GM12878 (cell line): ENCODE data around the gene APPL2. TPM values are rescaled to one million over a fixed set of nuclear protein-coding genes. Genes with fewer than 3 reads are reported as not detected.

ENCODE experiments used
- ATAC-seq: fragments of 200-7000 bp; cut with Tn5 transposase; 3 replicates; pipeline ENCODE4 v1.9.1; 2020; ENCODE audit warnings: mild to moderate bottlenecking, moderate library complexity
- BruUV-seq: library from RNA; stranded (reverse); fragments of 400-500 nt; replicated peaks from 2 replicates; lab custom pipeline; 2021; lab: Mats Ljungman, UMichigan
- CTCF ChIA-PET: fragments of 300-600 bp; sonication (Branson Sonifier 250); formaldehyde crosslinking; extraction: SDS; loops from one replicate; lab custom pipeline; 2021; ENCODE audit warnings: inconsistent platforms; lab: Yijun Ruan, JAX
- POLR2A ChIA-PET: fragments of 350-600 bp; formaldehyde crosslinking; extraction: SDS; loops from one replicate; lab custom pipeline; 2021; ENCODE audit warnings: inconsistent platforms; lab: Charles Lee
- RAD21 ChIA-PET: fragments of 300-600 bp; sonication (Branson Sonifier 250); formaldehyde crosslinking; loops from one replicate; lab custom pipeline; 2023; ENCODE audit warnings: antibody characterized with exemption; ENCODE audit not compliant: unreplicated experiment; lab: Charles Lee
- SMC1A ChIA-PET: fragments of 300-600 bp; sonication (Branson Sonifier 250); formaldehyde crosslinking; loops from one replicate; lab custom pipeline; 2023; ENCODE audit not compliant: unreplicated experiment, uncharacterized antibody; lab: Charles Lee
- DNase-seq: peaks from one replicate; pipeline ENCODE4 v3.0.0-alpha.2; 2011; ENCODE audit warnings: low read depth, low spot score
- FAIRE-seq: peaks from 3 replicates; lab custom pipeline; 2011; peaks lifted over from hg19 to GRCh38; lab: Jason Lieb, UNC
- H2AFZ ChIP-seq: 2 replicates; pipeline ENCODE4 v1.6.0; 2011; ENCODE audit warnings: low read depth, low read length, control low read depth; ENCODE audit not compliant: control insufficient read depth
- H3K27ac ChIP-seq: 2 replicates; pipeline ENCODE4 v1.5.1; 2011; ENCODE audit warnings: control low read depth; ENCODE audit not compliant: control insufficient read depth, insufficient read depth
- H3K27me3 ChIP-seq, 2 experiments: replicated peaks in 1 of 2; 2 replicates each; pipeline versions ENCODE4 v1.6.0 to v1.6.1; 2011; ENCODE audit warnings: low read length in 1 of 2; ENCODE audit not compliant: control insufficient read depth in 2 of 2, insufficient read depth in 2 of 2
- H3K36me3 ChIP-seq, 2 experiments: 2 replicates each; pipeline ENCODE4 v1.5.1; 2011; ENCODE audit warnings: low read length in 1 of 2; ENCODE audit not compliant: control insufficient read depth in 2 of 2, insufficient read depth in 2 of 2
- H3K4me1 ChIP-seq: 2 replicates; pipeline ENCODE4 v1.6.1; 2011; ENCODE audit warnings: mild to moderate bottlenecking, low read length, moderate library complexity, mixed read lengths; ENCODE audit not compliant: control insufficient read depth, insufficient read depth
- H3K4me2 ChIP-seq: 2 replicates; pipeline ENCODE4 v1.6.0; 2011; ENCODE audit warnings: control low read depth; ENCODE audit not compliant: control insufficient read depth, insufficient read depth
- H3K4me3 ChIP-seq: fragments of 200-600 bp; sonication (generic); 2 replicates; pipeline ENCODE4 v1.5.1; 2016
- H3K79me2 ChIP-seq: 2 replicates; pipeline ENCODE4 v1.6.0; 2011; ENCODE audit warnings: low read length; ENCODE audit not compliant: control insufficient read depth, insufficient read depth
- H3K9ac ChIP-seq: 2 replicates; pipeline ENCODE4 v1.8.0; 2011; ENCODE audit warnings: low read length, control low read depth, mixed read lengths; ENCODE audit not compliant: control insufficient read depth, insufficient read depth
- H3K9me3 ChIP-seq: replicated peaks from 3 replicates; pipeline ENCODE4 v1.5.1; 2011; ENCODE audit warnings: mild to moderate bottlenecking, low read length; ENCODE audit not compliant: control insufficient read depth, insufficient read depth
- H4K20me1 ChIP-seq: 2 replicates; pipeline ENCODE4 v1.6.0; 2011; ENCODE audit not compliant: control insufficient read depth, insufficient read depth
- EZH2 ChIP-seq: IDR thresholded peaks from 2 replicates; pipeline ENCODE4 v1.6.1; 2012; ENCODE audit warnings: low read depth, mild to moderate bottlenecking, control low read depth, inconsistent platforms, low read length, borderline replicate concordance; ENCODE audit not compliant: control insufficient read depth
- JUNB ChIP-seq: IDR thresholded peaks from 2 replicates; pipeline ENCODE4 v1.6.1; 2016; ENCODE audit warnings: antibody characterized with exemption, mild to moderate bottlenecking
- in situ Hi-C: fragments of 300-500 bp; cut with MboI; formaldehyde crosslinking; loops from 9 replicates; pipeline ENCODE4 v1.14.3; 2018; ENCODE audit warnings: mixed read lengths
- intact Hi-C: fragments of 100-400 bp; cut with micrococcal nuclease; formaldehyde crosslinking; loops from one replicate; pipeline ENCODE4 v1.14.2; 2022; ENCODE audit not compliant: unreplicated experiment
- polyA plus RNA-seq, 11 experiments: library from polyadenylated mRNA; depleted of rRNA in 4 of 11; unstranded in 6 of 11; stranded (reverse) in 5 of 11; fragments of >200 nt; fragmentation: Nextera tagmentation in 4 of 11; fragmentation: Illumina TruSeq in 1 of 11; extraction: Ambion mirVana in 4 of 11; extraction: Trizol in 1 of 11; gene quantifications; 1 replicate in 1 of 11; 2 replicates in 10 of 11; pipeline versions ENCODE4 v1.2.1 to v1.2.3, GENCODE V29; 2011 to 2016; ENCODE audit warnings: inconsistent platforms in 2 of 11, missing spikeins in 2 of 11, low read depth in 1 of 11
- total RNA-seq, 4 experiments: library from RNA; depleted of rRNA in 3 of 4; stranded (reverse); fragments of >200 nt in 3 of 4; fragmentation: Illumina TruSeq in 1 of 4; extraction: Trizol in 1 of 4; gene quantifications; 2 replicates each; pipeline versions ENCODE4 v1.2.1 to v1.2.3, GENCODE V29; 2013 to 2021
- TF ChIP-seq, protein P1 (sequence below): IDR thresholded peaks from 2 replicates; pipeline ENCODE4 v1.6.1; 2012; ENCODE audit warnings: mild to moderate bottlenecking, low read depth, low read length
- TF ChIP-seq, protein P2 (sequence below): IDR thresholded peaks from 2 replicates; pipeline ENCODE4 v1.6.1; 2012; ENCODE audit warnings: improper control_type of control experiment, low read depth, low read length; ENCODE audit not compliant: insufficient replicate concordance

The APPL2 gene
- total and polyA plus RNA-seq, 10 of the 15 experiments (the other 5 are each of a cell fraction or from before 2014, with no cell fraction given) = 1.9 to 14.2 (median 7.5) TPM

DNA sequence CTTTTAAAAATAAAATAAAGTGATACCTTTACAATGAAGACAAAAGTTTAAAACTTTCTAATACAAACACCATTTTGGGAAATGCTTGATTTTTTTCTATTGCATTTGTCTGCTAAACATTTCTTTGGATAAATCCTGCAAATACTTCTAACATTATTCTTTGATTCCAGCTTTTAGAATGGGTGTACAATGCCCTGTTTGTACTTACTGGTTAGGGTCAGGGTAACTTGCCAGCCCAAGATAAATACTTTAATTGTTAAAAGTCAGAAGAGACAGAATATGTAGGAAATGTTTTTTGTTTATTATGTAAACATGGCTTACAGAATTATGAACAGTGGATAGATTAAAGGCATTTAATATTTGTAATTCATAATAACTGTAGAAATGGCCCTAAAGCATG lies 68.0 kb downstream of the APPL2 start:
- no peak overlapping the region for H3K4me2 ChIP-seq
- no peak overlapping the region for H3K4me3 ChIP-seq
- no peak for ATAC-seq
- TF ChIP-seq EZH2 (no peak), JUNB (no peak)
- TF ChIP-seq, protein P1, sequence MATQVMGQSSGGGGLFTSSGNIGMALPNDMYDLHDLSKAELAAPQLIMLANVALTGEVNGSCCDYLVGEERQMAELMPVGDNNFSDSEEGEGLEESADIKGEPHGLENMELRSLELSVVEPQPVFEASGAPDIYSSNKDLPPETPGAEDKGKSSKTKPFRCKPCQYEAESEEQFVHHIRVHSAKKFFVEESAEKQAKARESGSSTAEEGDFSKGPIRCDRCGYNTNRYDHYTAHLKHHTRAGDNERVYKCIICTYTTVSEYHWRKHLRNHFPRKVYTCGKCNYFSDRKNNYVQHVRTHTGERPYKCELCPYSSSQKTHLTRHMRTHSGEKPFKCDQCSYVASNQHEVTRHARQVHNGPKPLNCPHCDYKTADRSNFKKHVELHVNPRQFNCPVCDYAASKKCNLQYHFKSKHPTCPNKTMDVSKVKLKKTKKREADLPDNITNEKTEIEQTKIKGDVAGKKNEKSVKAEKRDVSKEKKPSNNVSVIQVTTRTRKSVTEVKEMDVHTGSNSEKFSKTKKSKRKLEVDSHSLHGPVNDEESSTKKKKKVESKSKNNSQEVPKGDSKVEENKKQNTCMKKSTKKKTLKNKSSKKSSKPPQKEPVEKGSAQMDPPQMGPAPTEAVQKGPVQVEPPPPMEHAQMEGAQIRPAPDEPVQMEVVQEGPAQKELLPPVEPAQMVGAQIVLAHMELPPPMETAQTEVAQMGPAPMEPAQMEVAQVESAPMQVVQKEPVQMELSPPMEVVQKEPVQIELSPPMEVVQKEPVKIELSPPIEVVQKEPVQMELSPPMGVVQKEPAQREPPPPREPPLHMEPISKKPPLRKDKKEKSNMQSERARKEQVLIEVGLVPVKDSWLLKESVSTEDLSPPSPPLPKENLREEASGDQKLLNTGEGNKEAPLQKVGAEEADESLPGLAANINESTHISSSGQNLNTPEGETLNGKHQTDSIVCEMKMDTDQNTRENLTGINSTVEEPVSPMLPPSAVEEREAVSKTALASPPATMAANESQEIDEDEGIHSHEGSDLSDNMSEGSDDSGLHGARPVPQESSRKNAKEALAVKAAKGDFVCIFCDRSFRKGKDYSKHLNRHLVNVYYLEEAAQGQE = no peak
- peaks cover 1 to 17% of the 10 kb centered on the region in 2 experiments for H3K36me3 ChIP-seq
- no peak overlapping the region for H3K9ac ChIP-seq
- no peaks in the 10 kb centered on the region for H4K20me1 ChIP-seq
- ChIA-PET CTCF (no interaction called here), POLR2A (no interaction called here), SMC1A (interaction anchor here (1.2 kb wide), 1 partner anchor 32 kb away, joined by 3 read pairs; no protein-coding TSS in a partner anchor), RAD21 (no interaction called here)
- no peak for DNase-seq
- BruUV-seq = no TSS peak
- H3K79me2 ChIP-seq = no peaks in the 10 kb centered on the region
- H3K9me3 ChIP-seq = no peaks in the 10 kb centered on the region
- no peaks in the 10 kb centered on the region for H3K4me1 ChIP-seq
- H2AFZ ChIP-seq = no peak overlapping the region
- intact Hi-C loops (loop anchor here (5.0 kb wide), 1 partner anchor 214 kb away; no protein-coding TSS in a partner anchor), in situ Hi-C loops (no loop called here)
- H3K27me3 ChIP-seq = no peaks in the 10 kb centered on the region
- no peak for FAIRE-seq
- H3K27ac ChIP-seq = no peak overlapping the region

DNA sequence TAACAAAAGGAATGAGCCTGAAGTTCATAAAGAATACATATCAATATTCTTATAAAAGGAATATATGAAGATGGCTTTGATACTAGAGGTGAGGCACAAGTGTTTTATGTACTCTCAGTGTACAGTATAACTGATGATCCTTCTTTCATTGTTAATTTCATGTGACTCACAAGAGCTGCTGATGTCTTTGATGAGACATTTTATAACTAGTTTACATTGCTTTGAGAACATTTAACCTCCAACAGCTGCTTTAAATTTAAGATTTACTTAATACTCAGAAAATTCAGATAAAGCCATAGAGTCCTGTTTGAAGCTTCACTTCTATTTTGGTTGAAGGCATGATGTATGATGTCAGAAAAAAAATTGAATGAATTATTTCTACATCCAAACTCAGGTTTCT lies 68.6 kb downstream of the APPL2 start:
- no peak for FAIRE-seq
- DNase-seq = no peak
- H3K9me3 ChIP-seq = no peaks in the 10 kb centered on the region
- SMC1A ChIA-PET = interaction anchor here (1.2 to 1.7 kb wide), 2 partner anchors 31 to 53 kb away, joined by 3 read pairs; no protein-coding TSS in a partner anchor
- no peaks in the 10 kb centered on the region for H3K27me3 ChIP-seq
- no peak for ATAC-seq
- no peaks in the 10 kb centered on the region for H3K79me2 ChIP-seq
- no peak overlapping the region for H2AFZ ChIP-seq
- no peak overlapping the region for H3K9ac ChIP-seq
- H4K20me1 ChIP-seq = no peaks in the 10 kb centered on the region
- no TSS peak for BruUV-seq
- POLR2A ChIA-PET = no interaction called here
- H3K4me1 ChIP-seq = no peaks in the 10 kb centered on the region
- intact Hi-C loops = loop anchor here (5.0 kb wide), 1 partner anchor 215 kb away; no protein-coding TSS in a partner anchor
- H3K4me2 ChIP-seq = no peak overlapping the region
- RAD21 ChIA-PET = no interaction called here
- CTCF ChIA-PET = no interaction called here
- H3K36me3 ChIP-seq = peaks cover 1 to 17% of the 10 kb centered on the region in 2 experiments
- H3K27ac ChIP-seq = no peak overlapping the region
- no peak overlapping the region for H3K4me3 ChIP-seq
- in situ Hi-C loops = no loop called here
- TF ChIP-seq, protein P2, sequence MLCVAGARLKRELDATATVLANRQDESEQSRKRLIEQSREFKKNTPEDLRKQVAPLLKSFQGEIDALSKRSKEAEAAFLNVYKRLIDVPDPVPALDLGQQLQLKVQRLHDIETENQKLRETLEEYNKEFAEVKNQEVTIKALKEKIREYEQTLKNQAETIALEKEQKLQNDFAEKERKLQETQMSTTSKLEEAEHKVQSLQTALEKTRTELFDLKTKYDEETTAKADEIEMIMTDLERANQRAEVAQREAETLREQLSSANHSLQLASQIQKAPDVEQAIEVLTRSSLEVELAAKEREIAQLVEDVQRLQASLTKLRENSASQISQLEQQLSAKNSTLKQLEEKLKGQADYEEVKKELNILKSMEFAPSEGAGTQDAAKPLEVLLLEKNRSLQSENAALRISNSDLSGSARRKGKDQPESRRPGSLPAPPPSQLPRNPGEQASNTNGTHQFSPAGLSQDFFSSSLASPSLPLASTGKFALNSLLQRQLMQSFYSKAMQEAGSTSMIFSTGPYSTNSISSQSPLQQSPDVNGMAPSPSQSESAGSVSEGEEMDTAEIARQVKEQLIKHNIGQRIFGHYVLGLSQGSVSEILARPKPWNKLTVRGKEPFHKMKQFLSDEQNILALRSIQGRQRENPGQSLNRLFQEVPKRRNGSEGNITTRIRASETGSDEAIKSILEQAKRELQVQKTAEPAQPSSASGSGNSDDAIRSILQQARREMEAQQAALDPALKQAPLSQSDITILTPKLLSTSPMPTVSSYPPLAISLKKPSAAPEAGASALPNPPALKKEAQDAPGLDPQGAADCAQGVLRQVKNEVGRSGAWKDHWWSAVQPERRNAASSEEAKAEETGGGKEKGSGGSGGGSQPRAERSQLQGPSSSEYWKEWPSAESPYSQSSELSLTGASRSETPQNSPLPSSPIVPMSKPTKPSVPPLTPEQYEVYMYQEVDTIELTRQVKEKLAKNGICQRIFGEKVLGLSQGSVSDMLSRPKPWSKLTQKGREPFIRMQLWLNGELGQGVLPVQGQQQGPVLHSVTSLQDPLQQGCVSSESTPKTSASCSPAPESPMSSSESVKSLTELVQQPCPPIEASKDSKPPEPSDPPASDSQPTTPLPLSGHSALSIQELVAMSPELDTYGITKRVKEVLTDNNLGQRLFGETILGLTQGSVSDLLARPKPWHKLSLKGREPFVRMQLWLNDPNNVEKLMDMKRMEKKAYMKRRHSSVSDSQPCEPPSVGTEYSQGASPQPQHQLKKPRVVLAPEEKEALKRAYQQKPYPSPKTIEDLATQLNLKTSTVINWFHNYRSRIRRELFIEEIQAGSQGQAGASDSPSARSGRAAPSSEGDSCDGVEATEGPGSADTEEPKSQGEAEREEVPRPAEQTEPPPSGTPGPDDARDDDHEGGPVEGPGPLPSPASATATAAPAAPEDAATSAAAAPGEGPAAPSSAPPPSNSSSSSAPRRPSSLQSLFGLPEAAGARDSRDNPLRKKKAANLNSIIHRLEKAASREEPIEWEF = no peak
